GM12892 (cell line): ENCODE data around the gene KCNH1.

ENCODE experiments used
- DNase-seq: peaks from one replicate; pipeline ENCODE4 v3.0.0; 2011; ENCODE audit not compliant: insufficient read length
- FAIRE-seq: peaks from 2 replicates; lab custom pipeline; 2011; peaks lifted over from hg19 to GRCh38; lab: Jason Lieb, UNC
- POLR2A ChIP-seq: IDR thresholded peaks from 2 replicates; pipeline ENCODE4 v1.6.1; 2011; ENCODE audit warnings: low read depth, low read length, control low read depth
- POLR2AphosphoS5 ChIP-seq: IDR thresholded peaks from 2 replicates; pipeline ENCODE4 v1.6.1; 2011; ENCODE audit warnings: low read depth, low read length, control low read depth
- TAF1 ChIP-seq: IDR thresholded peaks from 2 replicates; pipeline ENCODE4 v1.6.1; 2011; ENCODE audit warnings: low read depth, mild to moderate bottlenecking, control low read depth, low read length, borderline replicate concordance

KCNH1 gene

GRCh38 chr1:211135342-211135950 lies 1.5 kb upstream of the KCNH1 start:
- TF ChIP-seq TAF1 = no peak
- TF ChIP-seq POLR2AphosphoS5 = no peak
- DNase-seq (no peak), FAIRE-seq (no peak)

GRCh38 chr1:211133393-211133835 lies 534 bp downstream of the KCNH1 start:
- no peak for FAIRE-seq
- DNase-seq = no peak
- TF ChIP-seq TAF1 (no peak), POLR2AphosphoS5 (no peak), POLR2A (no peak)

DNA sequence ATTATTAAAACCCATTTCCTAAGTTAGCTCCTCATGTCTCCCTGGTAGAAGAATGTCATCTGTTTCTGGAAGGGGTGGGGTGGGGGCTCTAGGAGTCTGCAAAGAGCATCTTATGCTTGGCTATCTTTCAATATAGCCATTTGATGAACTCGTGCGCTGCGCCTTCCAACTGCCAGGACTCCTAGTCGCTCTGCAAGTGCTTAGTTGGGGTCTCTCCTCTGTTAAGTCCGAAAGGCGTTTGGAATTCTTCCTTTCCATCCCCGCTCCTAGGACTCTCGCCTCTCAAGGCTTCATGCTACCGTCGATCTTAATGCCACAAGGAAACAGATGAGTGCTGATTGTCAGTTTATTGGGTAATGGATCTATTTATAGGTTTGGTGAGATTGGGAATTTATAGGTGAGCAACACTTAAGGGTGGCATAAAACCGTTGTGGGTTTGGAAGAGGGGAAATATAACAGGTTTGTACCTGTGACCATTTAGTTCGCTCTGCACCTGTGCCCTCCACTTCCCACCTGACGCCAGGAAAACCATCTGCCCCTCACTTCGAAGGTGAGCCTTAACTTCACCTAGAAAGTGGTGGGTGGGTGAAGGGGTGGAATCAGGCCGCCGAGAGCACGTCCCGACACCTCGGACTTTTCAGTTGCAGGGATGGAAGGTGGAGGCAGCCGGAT lies 1.1 kb downstream of the KCNH1 start:
- TF ChIP-seq POLR2AphosphoS5 = no peak
- no peak for TF ChIP-seq TAF1
- TF ChIP-seq POLR2A = no peak
- FAIRE-seq (no peak), DNase-seq (no peak)

- no peak for FAIRE-seq
- TF ChIP-seq POLR2AphosphoS5 (no peak), TAF1 (no peak), POLR2A (no peak)
- DNase-seq = no peak
These were observed 4.2 kb downstream of the KCNH1 start for GRCh38 chr1:211129776-211130175.

DNA sequence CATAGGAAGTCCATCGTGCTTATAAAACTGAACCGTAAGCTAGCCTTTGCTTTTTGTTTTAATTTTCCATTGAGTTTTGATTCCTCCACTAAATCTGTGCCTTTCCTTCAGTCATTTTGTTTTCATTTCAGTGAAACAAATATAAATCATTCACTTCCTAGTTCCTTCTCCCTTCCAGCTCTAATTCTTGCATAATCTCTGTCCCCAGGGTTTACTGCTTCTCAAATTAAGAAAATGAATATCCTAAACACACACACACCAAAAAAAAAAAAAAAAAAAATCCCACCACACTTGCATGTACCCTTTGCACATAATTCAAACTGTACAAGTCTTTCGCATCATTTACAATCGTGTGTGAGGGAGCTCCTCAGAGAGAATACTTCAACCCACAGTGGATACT lies 6.8 kb downstream of the KCNH1 start:
- no peak for TF ChIP-seq POLR2AphosphoS5
- TF ChIP-seq POLR2A = no peak
- TF ChIP-seq TAF1 = no peak
- DNase-seq (no peak), FAIRE-seq (no peak)

DNA sequence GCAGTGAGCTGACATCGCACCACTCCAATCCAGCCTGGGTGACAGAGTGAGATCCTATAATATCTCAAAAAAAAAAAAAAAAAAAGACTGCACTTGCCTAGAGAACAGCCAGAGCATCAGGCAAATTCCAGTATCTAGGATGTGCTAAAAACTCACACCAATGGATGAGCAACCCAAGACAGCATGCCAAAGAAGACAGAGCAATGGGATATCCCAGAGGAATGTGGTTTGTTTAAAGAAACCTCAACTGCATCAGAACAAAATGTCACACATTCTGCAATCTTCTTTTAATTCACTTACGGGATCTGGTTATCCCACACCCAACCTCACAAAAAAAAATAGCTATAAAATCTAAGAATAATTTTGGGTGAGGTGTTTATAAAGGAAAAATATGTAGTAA lies 7.3 kb downstream of the KCNH1 start:
- TF ChIP-seq TAF1 (no peak), POLR2A (no peak)
- DNase-seq = no peak
- no peak for FAIRE-seq

- TF ChIP-seq POLR2AphosphoS5 = no peak
- TF ChIP-seq POLR2A = no peak
- no peak for TF ChIP-seq TAF1
- FAIRE-seq (no peak), DNase-seq (no peak)
These were observed 15.4 kb downstream of the KCNH1 start for GRCh38 chr1:211118407-211119102.

DNA sequence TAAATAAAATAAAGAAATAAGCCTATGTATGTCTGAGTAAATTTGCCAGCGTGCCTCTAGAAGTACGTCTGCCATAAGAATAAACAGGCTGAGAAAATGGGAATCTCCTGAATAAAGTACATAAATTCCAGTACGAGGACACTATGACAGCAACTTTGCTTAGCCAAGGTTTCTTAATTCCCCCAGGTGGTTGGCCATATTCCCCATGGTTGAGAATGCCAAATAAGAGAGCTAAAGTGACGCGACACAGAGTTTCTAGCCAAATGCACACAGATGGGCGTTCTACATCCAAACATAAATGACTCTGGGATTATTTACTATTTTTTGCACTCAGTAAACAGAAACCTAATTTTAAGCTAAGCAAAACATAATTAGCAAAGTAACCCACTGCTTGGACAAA lies 19.5 kb downstream of the KCNH1 start:
- DNase-seq (no peak), FAIRE-seq (no peak)
- TF ChIP-seq POLR2AphosphoS5 (no peak), TAF1 (no peak), POLR2A (no peak)

DNA sequence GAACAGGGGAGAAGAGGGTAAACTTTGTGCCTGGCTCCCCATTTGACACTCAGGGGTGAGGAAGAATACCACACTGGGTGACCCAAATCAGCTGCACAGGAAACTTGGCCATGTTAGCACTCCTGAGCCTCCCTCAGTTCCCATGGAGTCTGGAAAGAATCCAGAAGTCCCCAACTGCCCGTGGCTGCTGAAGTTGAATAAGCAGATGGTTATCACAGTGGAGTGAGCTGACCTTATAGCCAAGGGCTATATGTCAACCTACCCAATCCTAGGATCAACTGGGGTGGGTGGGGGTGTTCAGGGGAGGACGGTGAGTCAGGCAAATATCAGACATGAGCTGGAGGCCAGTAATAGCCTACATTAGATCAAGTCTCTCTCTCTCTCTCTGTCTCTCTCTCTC lies 20.4 kb downstream of the KCNH1 start:
- DNase-seq (no peak), FAIRE-seq (no peak)
- TF ChIP-seq POLR2A (no peak), POLR2AphosphoS5 (no peak), TAF1 (no peak)

DNA sequence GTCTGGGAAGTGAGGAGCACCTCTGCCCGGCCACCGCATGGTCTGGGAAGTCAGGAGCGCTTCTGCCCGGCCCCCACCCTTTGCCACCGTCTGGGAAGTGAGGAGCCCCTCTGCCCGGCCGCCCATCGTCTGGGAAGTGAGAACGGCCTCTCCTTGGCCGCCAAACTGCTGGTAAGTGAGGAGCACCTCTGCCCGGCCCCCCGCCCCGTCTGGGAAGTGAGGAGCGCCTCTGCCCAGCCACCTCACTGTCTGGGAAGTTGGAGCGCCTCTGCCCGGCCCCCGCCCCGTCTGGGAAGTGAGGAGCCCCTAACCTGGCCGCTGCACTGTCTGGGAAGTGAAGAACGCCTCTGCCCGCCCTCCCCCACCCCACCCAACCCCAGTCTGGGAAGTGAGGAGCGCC lies 22.6 kb downstream of the KCNH1 start:
- FAIRE-seq (no peak), DNase-seq (no peak)
- TF ChIP-seq TAF1 (no peak), POLR2A (no peak), POLR2AphosphoS5 (no peak)

DNA sequence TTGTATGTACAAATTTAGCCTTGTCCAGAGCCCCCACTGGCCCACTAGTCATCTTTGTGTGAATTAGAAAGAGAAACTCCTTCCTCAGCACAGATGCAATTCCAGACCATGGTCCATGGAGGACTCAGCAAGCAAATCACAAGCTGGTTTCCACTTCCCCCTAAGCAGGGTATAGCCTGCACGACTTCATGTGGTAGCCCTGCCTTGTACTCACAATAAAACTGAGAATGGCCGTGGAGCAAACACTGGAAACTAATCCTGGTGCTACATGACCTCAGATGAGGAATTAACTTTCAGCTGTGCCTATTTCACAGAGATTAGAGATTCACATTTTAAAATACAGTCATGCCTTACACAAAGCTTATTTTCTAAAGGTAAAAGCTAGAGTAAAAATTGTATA lies 32.5 kb downstream of the KCNH1 start:
- no peak for DNase-seq
- no peak for TF ChIP-seq POLR2AphosphoS5
- TF ChIP-seq POLR2A = no peak
- TF ChIP-seq TAF1 = no peak
- FAIRE-seq = no peak

DNA sequence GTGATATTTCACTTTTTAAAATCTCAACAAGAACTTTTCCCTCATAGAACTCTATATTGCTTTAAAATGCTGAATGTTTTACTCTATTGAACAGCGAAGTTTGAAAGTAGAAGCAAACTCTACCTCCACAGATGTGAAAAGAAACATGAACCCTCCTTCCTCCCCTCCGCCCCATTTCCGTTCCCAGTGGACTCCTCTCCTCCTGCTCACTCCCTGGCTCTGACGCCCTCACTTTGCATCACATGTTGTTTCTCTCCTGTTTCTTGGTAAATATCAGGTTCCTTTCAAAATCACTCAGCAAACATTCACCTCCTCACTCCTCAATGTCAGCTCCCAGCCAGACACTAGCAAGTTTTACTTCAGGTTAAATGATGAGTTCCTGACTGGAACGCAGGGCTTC lies 34.6 kb downstream of the KCNH1 start:
- DNase-seq = no peak
- FAIRE-seq = no peak
- TF ChIP-seq TAF1 = no peak
- TF ChIP-seq POLR2A = no peak
- TF ChIP-seq POLR2AphosphoS5 = no peak
